HepG2 (cell line): ENCODE measurements around the gene ACOT13. TPM values are rescaled to one million over a fixed set of nuclear protein-coding genes. Genes with fewer than 3 reads are reported as not detected.

Experiments
- CCAR2 ChIP-seq: fragments of 200-400 bp; formaldehyde crosslinking; optimal IDR thresholded peaks from 2 replicates; pipeline ENCODE3; 2018; ENCODE audit warnings: low read depth, mild to moderate bottlenecking, low read length, moderate library complexity
- FOXM1 ChIP-seq: sonication (generic); formaldehyde crosslinking; IDR thresholded peaks from 2 replicates; pipeline ENCODE4 v1.5.0; 2020; ENCODE audit warnings: missing genetic modification reagents
- GATA4 ChIP-seq: sonication (generic); IDR thresholded peaks from 2 replicates; pipeline ENCODE4 v1.6.1; 2016; ENCODE audit warnings: antibody characterized with exemption, low read depth, borderline replicate concordance
- HIC2 ChIP-seq: sonication (generic); formaldehyde crosslinking; IDR thresholded peaks from 2 replicates; pipeline ENCODE4 v1.9.0; 2022; ENCODE audit warnings: low read depth, missing genetic modification reagents
- HNF1A ChIP-seq, 2 experiments: sonication (generic) in 1 of 2; formaldehyde crosslinking in 1 of 2; IDR thresholded peaks; 2 replicates each; pipeline versions ENCODE4 v1.4.0 to v1.6.1; 2016 to 2020; ENCODE audit warnings: borderline replicate concordance in 1 of 2, low read depth in 1 of 2, mild to moderate bottlenecking in 1 of 2, missing genetic modification reagents in 1 of 2
- ISX ChIP-seq: sonication (generic); formaldehyde crosslinking; conservative IDR thresholded peaks from 2 replicates; pipeline ENCODE4 v1.5.0; 2020; ENCODE audit warnings: missing genetic modification reagents
- KAT7 ChIP-seq: IDR thresholded peaks from 2 replicates; pipeline ENCODE4 v1.6.1; 2018; ENCODE audit warnings: borderline replicate concordance, missing compliant biosample characterization
- NFE2 ChIP-seq: sonication (generic); formaldehyde crosslinking; IDR thresholded peaks from 2 replicates; pipeline ENCODE4 v1.4.0; 2020; ENCODE audit warnings: missing genetic modification reagents
- PBX3 ChIP-seq: sonication (generic); formaldehyde crosslinking; IDR thresholded peaks from 2 replicates; pipeline ENCODE4 v1.8.1; 2023; ENCODE audit warnings: missing genetic modification reagents, inconsistent platforms, borderline replicate concordance
- SIX4 ChIP-seq: sonication (generic); formaldehyde crosslinking; IDR thresholded peaks from 2 replicates; pipeline ENCODE4 v1.4.0; 2020; ENCODE audit warnings: missing genetic modification reagents
- ZBTB44 ChIP-seq: sonication (generic); formaldehyde crosslinking; IDR thresholded peaks from 2 replicates; pipeline ENCODE4 v1.4.0; 2020; ENCODE audit warnings: missing genetic modification reagents
- ZFP82 ChIP-seq: sonication (generic); formaldehyde crosslinking; IDR thresholded peaks from 2 replicates; pipeline ENCODE4 v1.5.1; 2020; ENCODE audit warnings: mild to moderate bottlenecking, missing genetic modification reagents, borderline replicate concordance
- ZKSCAN1 ChIP-seq: fragments of 150-350 bp; IDR thresholded peaks from 2 replicates; pipeline ENCODE4 v1.6.1; 2014; ENCODE audit warnings: low read length
- ZNF207 ChIP-seq: fragments of 450-650 bp; IDR thresholded peaks from 2 replicates; pipeline ENCODE4 v1.6.1; 2016; ENCODE audit warnings: antibody characterized with exemption, borderline replicate concordance
- ZNF460 ChIP-seq: sonication (generic); formaldehyde crosslinking; IDR thresholded peaks from 2 replicates; pipeline ENCODE4 v1.5.1; 2020; ENCODE audit warnings: missing genetic modification reagents, mild to moderate bottlenecking, borderline replicate concordance
- ZNF530 ChIP-seq: sonication (generic); formaldehyde crosslinking; IDR thresholded peaks from 2 replicates; pipeline ENCODE4 v1.5.0; 2020; ENCODE audit warnings: low read depth, mild to moderate bottlenecking, missing genetic modification reagents
- ZNF567 ChIP-seq: sonication (generic); formaldehyde crosslinking; IDR thresholded peaks from 2 replicates; pipeline ENCODE4 v1.8.1; 2023; ENCODE audit warnings: mild to moderate bottlenecking, missing genetic modification reagents, borderline replicate concordance
- ZNF850 ChIP-seq: sonication (generic); formaldehyde crosslinking; conservative IDR thresholded peaks from 2 replicates; pipeline ENCODE4 v1.9.0; 2021; ENCODE audit warnings: mild to moderate bottlenecking, missing genetic modification reagents
- polyA plus RNA-seq, 8 experiments: library from polyadenylated mRNA; depleted of rRNA in 3 of 8; stranded (reverse) in 7 of 8; unstranded in 1 of 8; fragments of >200 nt; fragmentation: Illumina TruSeq in 4 of 8; extraction: Trizol in 4 of 8; gene quantifications; 2 replicates each; pipeline versions ENCODE4 v1.2.1 to v1.2.3, GENCODE V29; 2011 to 2016; ENCODE audit warnings: low read depth in 4 of 8, missing spikeins in 1 of 8, mixed read lengths in 1 of 8; ENCODE audit not compliant: insufficient read depth in 1 of 8
- total RNA-seq, 5 experiments: library from RNA; depleted of rRNA; stranded (reverse); fragments of >200 nt; fragmentation: Illumina TruSeq; extraction: Trizol; gene quantifications; 2 replicates each; pipeline ENCODE4 v1.2.3, GENCODE V29; 2016; ENCODE audit warnings: low read depth in 1 of 5

Gene ACOT13
- total and polyA plus RNA-seq, 2 of the 13 experiments (the other 11 are each of a cell fraction or from before 2014, with no cell fraction given): 31.5 to 45.1 TPM

GRCh38 chr6:24720604-24721460 is 54.0 kb downstream of the ACOT13 start (continued):
- TF ChIP-seq HNF1A (IDR thresholded peaks at IDR 0.05; ENCODE audit: low read depth) (peak; percentile 47), HNF1A (CRISPR knock-in tag; IDR thresholded peaks at IDR 0.05; ENCODE audit: borderline replicate concordance) (no peak; the same call in 1 of the 2 replicates), ZBTB44 (0 out of 2 replicates have a peak, but pooled peaks have one; percentile 23), ZKSCAN1 (no peak), NFE2 (CRISPR knock-in tag) (no peak), KAT7 (peak; percentile 92), ZNF850 (CRISPR knock-in tag) (peak; percentile 84; the same call in 1 of the 2 replicates), ISX (peak; percentile 96), SIX4 (CRISPR knock-in tag) (no peak), ZNF567 (CRISPR knock-in tag) (no peak), PBX3 (CRISPR knock-in tag) (peak; percentile 59; the same call in 1 of the 2 replicates), ZNF530 (no peak), FOXM1 (no peak), ZNF207 (no peak), GATA4 (peak; percentile 90), HIC2 (CRISPR knock-in tag) (no peak; the same call in 1 of the 2 replicates), ZFP82 (peak; percentile 56), CCAR2 (peak; percentile 31), ZNF460 (CRISPR knock-in tag) (0 out of 2 replicates have a peak, but pooled peaks have one; percentile 9)
